ENCODE results near the gene CELSR1. TPM values are rescaled to one million over a fixed set of nuclear protein-coding genes. Genes with fewer than 3 reads are reported as not detected.

CELSR1 gene
- total RNA-seq, 2 experiments from 2014 or later: 0.10 to 0.17 TPM

DNA sequence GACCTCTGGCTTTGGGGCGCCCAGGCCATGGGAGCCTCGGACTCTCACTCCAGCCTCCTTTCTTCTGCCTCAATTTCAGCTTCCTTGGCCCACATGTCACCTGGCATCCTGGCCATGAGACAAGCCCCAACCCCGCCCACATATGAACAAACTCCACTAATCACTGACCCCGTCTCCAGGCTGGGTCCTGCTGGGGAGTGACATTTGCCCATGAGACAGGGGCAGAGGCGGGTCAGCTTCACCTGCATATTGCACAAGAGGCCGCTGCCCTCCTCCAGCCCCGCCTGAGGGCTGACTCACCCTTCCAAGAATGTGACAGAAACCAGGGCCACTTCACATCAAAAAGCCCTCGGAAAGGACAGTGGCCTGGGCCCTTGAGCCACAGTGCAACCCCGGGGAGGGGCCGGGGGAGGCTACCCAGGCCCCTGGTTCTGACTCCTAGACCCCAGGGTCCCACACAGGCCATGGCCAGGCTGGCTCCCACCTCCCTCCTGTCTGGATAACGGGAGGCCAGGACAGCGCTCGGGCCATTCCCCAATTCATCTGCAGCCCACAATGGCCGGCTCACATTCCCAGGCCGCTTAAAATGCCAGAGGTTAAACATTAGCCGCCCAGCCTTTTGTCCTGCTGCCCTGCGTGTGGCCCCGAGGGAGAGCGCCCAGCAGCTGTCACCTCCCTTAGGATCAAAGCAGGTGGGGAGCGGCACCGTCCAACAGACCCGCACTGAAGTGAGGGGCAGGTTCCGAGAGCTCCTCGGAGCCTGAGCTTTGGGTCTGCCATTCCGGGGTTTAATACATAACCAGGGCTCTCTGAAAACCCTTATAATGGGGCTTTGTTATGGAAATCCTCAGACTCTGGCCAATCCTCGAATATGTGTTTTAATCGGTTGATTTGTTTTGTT is 159.6 kb downstream of the CELSR1 start:
- ChIA-PET POLR2A (no interaction called here), CTCF (interaction anchor here (1.2 kb wide), 1 partner anchor 10 kb away, joined by 5 read pairs; no protein-coding TSS in a partner anchor)

DNA sequence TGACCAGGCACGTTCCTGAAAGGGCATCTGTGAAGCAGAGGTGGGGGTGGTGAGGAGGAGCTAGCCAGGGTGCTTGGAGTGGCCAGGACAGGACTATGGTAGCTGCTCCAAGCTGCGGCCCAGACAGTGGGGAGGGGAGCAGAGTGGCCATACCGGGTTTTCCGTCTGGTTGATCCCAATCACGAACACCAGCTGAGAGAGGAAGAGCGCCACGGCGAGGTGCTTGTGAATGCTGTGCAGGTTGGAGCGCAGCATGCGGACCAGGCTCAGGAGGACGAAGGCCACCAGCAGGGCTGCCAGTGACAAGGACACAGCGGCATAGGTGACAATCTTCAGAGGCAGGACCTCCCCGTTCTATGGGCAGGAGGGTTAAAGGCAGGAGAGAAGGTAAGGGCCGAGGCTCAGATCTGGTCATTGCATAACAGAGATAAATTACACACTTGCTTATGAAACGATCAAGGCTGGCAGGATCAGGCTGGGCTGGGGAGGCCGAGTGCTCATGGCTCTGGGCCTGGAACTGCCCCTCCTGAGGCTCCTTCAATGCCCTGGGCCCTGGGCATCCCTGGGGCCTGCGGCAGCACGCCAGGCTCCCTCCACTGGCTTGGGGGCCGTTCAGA is 160.4 kb downstream of the CELSR1 start:
- ChIA-PET POLR2A (no interaction called here), CTCF (no interaction called here)

DNA sequence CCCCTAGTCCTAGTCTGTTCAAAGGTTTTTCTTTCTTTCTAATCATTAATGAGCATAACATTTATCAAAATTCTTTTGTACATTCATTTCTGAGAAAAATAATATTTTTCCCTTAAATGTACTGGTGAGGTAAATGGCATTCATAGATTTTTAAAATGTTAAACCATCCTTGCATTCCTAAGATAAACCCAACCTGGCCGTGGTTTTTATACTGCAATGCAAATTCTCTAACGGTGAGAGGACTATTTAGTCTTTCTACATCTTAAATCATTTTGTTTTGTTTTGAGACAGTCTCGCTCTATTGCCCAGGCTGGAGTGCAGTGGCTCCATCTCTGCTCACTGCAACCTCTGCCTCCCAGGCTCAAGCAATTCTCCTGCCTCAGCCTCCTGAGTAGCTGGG is 161.3 kb downstream of the CELSR1 start:
- CTCF ChIA-PET: no interaction called here
- POLR2A ChIA-PET: no interaction called here

DNA sequence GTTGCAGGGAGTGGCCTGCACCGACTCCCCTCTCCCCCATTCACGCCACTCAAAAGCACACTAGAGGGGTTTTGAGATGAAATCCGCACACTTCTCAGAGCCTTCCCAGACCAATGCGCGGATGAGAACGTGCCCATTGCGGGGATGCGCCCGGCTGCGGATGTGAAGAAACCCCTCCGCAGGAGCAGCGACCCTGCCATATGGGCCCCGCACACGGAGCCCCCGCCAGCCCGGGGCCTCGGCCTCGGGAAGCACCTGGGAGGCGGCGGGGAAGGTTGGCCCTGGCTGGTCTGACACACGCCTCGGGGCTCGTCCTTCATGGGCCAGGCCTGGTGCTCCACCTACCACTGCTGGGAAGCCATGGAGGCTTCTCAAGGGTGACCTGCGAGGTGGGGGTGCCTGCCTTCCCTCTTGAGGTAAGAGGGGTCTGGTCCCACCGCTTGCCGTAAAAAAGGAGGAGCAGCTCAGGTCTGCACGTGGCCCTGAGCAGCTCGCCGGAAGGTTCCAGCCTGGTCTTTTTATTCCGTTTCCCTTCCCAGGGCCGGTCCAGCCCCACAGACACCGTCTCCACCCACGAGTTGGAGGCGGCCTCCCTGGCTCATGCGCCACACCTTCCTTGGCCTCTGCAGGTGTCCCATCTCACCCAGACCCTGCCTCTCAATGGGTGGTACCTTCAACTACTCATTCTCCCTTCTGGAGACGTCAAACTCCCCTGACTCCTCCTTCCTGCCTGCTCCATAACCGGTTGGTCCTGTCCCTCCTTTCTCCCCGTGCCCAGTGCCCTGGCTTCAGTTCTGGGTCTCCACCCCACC is 162.6 kb downstream of the CELSR1 start:
- CTCF ChIA-PET: no interaction called here
- POLR2A ChIA-PET: no interaction called here

DNA sequence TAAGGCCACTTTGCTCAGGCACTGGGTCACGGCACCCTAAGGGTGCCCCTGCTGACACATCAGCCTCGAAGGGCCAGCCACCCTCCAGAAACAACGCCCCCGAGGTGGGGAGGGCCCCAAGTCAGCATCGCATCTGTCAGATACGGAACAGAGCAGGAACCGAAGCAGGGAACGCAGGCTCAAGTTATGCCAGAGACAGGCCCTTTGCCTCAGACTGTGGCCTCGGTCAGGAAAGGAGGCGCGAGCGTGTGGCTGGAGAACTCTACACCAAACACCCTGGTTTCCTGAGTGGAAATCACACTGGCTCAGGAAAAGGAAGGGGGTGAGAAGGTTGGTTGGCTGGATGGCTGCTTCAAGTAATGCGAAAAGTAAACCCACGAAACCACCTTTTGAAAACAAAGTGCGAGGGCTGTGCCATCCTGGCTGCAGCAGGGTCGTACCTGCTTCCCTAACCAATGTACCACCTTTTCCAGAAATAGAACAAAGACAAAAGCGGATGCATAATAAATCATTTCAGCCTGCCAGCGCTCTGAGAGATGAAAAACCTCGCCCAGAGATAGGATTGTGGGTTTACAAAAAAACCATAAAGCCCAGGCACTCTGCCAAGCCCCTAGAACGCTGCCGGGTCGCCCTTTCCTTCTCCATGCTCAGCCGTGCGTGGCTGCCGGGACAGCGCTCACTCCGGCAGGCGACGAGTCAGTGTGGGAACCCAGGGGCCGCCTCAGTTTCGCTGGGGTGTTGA is 163.3 kb downstream of the CELSR1 start:
- CTCF ChIA-PET: no interaction called here
- POLR2A ChIA-PET: no interaction called here

DNA sequence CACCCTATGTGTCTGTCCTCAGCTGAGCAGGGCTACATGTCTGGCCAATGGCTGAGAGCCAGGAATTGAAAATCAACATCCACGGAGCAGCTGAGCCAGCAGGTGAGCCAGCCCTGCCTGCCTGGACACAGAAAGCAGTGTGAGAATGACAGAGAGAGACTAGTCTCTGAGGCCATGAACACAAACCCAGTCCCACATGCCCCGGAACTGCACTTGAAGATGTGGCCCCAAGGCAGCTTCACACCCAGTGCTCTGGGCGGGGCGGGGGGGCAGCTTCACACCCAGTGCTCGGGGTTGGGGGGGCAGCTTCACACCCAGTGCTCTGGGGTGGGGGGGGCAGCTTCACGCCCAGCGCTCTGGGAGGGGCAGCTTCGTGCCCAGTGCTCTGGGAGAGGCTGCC is 164.3 kb downstream of the CELSR1 start:
- ChIA-PET POLR2A (no interaction called here), CTCF (no interaction called here)

DNA sequence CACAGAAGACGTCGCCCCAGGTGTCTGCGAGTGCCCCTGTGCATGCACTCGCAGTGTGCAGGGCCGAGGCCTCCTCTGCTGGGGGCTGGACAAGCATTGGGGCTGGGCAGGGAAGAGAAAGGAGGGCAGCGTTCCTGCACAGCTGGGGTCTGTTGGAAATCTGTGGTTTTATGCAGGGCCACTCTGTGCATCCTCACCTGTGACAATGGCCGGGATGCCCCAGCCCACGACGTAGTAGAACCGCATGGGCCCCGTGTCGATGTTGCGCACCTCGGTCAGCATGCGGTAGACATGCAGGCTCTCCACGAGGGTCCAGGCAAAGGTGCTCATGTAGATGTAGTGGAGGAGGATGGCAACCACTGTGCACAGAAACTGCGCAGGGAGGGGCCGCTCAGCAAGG is 164.7 kb downstream of the CELSR1 start:
- ChIA-PET POLR2A (no interaction called here), CTCF (no interaction called here)

DNA sequence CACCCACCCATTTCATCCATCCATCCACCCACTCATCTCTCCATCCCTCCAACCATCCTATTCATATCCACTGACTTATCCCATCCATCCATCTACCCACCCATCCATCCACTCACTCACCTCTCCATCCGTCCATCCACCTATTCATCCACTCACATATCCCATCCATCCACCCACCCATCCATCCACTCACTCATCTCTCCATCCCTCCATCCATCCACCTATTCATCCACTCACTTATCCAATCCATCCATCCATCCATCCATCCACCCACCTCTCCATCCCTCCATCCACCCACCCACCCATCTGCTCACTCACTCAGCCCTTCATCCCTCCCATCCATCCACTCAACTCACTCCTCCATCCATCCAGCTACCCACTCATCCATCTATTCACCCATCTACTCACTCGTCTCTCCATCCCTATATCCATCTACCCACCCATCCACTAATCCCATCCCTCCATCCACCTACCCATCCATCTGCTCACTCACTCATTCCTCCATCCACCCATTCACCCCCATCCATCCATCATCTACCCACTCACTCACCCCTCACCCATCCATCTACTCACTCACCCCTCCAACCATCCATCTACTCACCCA is 165.7 kb downstream of the CELSR1 start:
- ChIA-PET POLR2A (no interaction called here), CTCF (no interaction called here)

DNA sequence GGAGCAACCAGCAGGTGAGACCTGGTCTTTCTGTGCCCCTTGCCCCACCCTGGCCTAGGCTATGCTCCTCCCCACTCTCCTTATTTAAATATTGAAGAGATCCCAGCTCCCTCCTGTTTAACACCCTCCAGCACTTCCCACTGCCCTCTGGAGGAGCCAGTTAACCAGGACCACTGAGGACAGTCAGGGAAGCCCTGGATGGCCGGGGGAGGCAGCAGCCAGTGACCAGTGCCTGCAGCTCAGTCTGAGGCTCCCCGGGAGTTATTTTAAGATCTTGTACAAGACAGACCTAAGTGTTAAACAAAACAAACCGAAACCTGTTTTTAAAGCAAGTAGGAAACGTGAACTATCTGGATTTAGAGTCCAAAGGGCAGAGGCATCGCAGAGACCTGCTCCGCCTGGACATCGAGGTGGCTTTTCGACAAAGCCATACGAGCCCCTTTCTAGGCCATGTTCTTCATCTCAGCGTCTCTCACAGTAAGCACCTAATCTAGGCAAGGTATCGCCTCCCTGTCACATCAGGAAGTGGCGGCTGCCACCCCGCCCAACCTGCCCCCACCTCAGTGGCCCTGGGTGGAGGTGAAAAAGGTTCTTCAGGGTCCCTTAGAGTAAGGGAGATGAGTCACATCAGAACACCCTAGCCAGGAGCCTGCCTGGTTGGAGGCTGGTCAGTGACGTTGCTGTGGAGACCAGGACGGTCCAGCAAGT is 166.7 kb downstream of the CELSR1 start:
- POLR2A ChIA-PET: no interaction called here
- CTCF ChIA-PET: no interaction called here

DNA sequence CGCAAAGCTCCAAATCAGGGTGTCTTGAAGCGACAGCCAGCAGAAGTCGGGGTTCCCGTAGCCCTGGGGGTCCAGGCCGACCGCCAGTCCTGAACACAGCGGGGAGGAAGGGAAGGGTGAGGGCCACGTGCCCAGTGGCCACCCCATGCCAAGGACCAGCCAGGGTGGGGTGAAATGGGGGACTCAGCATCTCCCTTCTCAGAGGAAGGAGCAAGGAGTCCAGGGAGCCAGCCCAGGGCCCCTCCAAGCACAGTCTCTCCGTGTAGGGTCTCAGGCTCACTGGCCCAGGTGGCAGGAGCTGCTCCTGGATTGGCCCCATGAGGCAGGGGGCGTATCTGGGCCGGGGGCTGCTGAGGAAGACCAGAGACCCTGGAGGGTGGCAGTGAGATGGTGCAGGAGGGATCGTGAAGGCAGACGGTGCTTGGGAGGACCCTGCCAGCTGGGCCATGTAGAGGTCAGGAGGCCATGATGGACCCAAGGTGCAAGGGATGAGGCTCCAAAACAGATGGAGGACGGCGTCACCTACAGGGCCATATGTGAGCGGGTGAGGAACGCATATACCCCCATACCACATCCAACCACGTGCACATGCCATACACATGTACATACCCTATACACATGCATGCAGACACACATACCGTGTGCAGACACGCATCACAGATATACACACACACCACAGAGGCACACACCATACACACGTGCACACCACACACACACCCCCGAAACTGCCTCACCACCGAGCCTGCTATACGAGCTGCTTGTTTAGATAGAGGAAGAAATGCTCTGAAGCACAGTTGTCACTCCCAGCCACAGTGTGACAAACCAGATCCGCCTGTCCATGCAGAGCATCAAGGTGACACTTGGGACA is 167.5 kb downstream of the CELSR1 start:
- POLR2A ChIA-PET: no interaction called here
- CTCF ChIA-PET: interaction anchor here (0.7 kb wide), 1 partner anchor 119 kb away, joined by 3 read pairs; no protein-coding TSS in a partner anchor

DNA sequence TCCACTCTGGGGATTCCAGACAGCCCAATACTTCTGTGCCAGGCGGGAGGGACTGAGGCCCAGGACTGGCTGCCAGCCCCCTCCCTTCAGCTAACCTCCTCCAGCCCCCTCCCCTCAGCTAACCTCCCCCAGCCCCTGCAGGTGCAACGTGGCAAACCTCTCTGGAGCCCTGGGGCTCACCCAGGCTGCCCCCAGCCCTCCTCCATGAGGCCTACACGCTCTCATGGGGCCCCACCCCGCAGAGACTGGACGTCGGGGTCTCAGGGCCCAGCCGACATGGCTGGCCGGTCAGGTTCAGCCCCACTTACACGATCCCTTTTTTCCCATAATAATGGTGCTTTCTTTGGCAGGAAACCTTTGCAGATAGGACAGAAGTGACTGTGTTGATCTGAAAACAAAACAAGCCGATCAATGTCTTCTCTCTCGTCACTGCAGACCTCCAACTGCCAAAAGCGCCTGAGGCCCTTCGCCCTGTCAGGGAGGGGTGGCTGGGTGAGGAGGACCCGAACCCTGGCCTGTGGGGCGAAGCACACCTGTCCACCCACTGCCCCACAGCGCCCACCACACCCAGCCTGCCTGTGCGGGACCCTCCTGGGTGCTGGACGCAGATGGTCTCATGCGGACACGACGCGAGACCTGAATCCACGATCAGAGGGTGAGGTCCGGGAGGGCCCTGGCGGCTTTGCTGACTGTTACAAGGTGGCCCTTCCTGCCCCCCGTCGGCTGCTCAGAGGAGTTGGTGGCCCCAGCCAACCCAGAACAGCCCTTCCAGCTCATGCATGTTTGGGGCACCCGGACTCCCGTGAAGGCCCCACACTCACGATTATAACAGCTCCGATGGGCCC is 168.3 kb downstream of the CELSR1 start:
- ChIA-PET CTCF (interaction anchor here (0.7 to 2.5 kb wide), 2 partner anchors 119 to 173 kb away, joined by 3 to 20 read pairs; no protein-coding TSS in a partner anchor), POLR2A (no interaction called here)

DNA sequence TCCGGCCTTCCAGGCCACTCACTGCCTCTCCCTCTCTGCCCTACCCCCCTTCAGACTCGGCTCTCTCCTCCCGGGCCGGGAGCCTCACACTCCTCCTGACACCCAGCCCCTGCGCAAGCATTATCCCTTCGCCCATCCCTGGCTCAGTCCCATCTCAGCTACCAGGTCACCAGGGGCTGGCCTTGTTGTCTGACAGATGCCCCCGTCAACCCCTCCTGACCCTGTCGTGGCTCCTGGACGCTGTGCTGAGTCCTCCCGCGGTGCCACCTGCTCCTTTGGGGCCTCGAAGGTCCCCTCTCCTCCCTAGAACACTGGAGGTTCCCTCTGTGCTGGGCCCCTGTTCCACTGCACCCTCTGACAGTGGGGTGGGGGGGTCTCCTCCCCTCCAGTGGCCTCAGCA is 169.0 kb downstream of the CELSR1 start:
- ChIA-PET POLR2A (no interaction called here), CTCF (interaction anchor here (1.0 to 2.5 kb wide), 11 partner anchors 12 to 362 kb away, joined by 3 to 20 read pairs (median 5); no protein-coding TSS in a partner anchor)

DNA sequence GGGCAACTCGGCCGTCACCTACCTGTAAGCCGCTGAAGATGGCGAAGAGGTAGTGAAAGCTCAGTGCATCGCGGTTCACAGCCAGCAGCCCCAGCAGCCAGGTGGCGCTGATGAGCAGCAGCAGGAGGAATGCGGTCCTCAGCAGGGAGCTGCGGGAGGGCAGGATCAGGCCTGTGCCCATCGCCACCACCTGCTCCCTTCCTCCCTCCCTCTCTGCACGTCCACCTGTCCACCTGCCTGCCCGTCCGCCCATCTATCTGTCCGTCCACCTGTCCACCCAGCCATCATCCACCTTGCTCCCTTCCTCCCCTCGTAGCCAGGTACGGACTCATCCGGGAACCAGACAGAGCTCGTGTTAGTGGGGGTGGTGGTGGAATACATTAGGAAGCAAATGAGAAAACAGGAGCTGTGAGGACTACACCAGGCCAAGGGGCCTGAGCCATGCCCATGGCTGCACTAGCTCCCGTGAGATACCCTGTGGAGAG is 169.7 kb downstream of the CELSR1 start:
- CTCF ChIA-PET: interaction anchor here (0.6 to 2.5 kb wide), 22 partner anchors 9 to 361 kb away, joined by 3 to 20 read pairs (median 4); no protein-coding TSS in a partner anchor
- POLR2A ChIA-PET: interaction anchor here (0.7 kb wide), 1 partner anchor 32 kb away, joined by 3 read pairs; the partner anchor contains the start of gene TRMU

DNA sequence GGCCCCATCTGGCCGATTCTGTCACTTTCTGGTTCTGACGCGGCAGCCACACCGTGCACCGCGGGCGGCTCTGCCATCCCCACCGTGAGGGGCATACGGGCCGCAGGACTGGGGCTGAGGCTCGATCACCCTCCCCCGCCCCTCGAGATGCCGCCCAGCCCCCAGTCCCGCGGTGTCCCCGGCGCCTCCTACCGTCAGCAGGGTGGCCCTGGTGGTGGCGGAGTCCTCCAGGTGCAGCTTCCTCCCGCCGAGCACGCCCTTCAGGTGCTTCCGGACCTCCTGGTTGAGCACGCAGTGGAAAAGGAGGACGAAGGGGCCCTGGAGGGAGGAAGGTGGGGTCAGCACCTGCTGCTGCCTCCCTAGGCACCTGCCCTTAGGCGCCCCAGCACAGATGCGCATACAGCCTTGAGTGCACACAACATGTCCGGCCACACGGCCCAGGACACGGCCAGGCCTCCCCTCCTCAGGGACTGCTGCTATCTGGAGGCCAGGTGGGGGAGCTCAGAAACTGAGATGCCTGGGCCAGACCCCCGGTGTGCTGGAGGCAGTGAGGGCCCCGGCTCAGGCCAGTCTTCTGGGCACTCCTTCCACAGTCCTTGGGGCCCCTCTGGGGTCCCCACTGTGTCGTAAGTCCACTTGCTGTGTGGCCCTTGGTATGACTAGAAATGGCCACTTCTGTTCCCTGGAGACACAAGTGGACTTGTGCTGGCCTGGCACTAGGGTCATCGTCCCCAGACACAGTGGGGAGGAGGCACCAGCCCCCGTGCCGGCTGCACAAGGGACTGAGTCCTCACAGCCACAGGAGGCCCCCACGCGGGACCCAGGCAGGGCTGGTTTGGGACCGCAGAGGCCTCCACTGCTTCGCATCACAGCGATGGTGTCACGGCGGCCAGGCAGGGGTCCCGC is 170.4 kb downstream of the CELSR1 start:
- CTCF ChIA-PET: interaction anchor here (0.6 to 2.5 kb wide), 22 partner anchors 9 to 361 kb away, joined by 3 to 20 read pairs (median 4); no protein-coding TSS in a partner anchor
- POLR2A ChIA-PET: interaction anchor here (0.7 kb wide), 1 partner anchor 31 kb away, joined by 3 read pairs; the partner anchor contains the start of gene TRMU

DNA sequence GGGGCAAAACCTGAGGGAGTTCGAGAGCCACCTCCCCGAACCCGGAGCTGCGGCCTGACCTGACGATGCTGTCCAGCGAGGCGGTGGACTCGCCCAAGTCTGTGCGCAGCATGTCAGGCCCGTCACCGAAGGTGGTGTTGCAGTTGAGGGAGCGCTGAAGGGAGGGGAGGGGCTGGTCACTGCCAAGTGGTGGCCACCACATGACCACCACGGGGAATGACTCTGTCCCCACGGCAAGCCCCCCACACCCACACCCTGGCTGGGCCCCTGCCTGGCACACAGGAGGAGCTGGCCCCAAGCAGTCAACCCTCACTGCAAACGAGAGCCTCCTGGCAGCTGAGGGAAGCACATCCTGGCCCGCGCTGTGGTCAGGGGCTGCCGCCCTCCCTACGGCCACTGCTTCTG is 171.1 kb downstream of the CELSR1 start:
- ChIA-PET POLR2A (no interaction called here), CTCF (interaction anchor here (1.8 to 2.5 kb wide), 3 partner anchors 10 to 176 kb away, joined by 8 to 20 read pairs (median 12); no protein-coding TSS in a partner anchor)
